HEK293 (cell line): ENCODE measurements around the gene NBDY.
"Not testable (repeated sequence)": the region's sequence is repeated elsewhere in the genome, so short reads cannot be mapped to it uniquely, and the experiment has no call there.

Experiments
- CTCF ChIA-PET: fragments of 350-600 bp; formaldehyde crosslinking; extraction: SDS; loops from one replicate; lab custom pipeline; 2021; ENCODE audit warnings: antibody characterized with exemption; lab: Yijun Ruan, JAX
- POLR2A ChIA-PET: fragments of 300-600 bp; formaldehyde crosslinking; extraction: SDS; loops from one replicate; lab custom pipeline; 2020; ENCODE audit warnings: antibody characterized with exemption, inconsistent platforms; lab: Yijun Ruan, JAX
- H3K27ac ChIP-seq: fragments of 200-500 bp; sonication (Bioruptor generic); 2 replicates; pipeline ENCODE4 v1.5.1; 2014; ENCODE audit warnings: low read depth, low read length, control low read depth, inconsistent platforms; ENCODE audit errors: extremely low read depth
- H3K36me3 ChIP-seq, 2 experiments: fragments of 200-500 bp in 1 of 2; sonication (Bioruptor generic) in 1 of 2; 1 replicate in 1 of 2; 2 replicates in 1 of 2; pipeline ENCODE4 v1.5.1; 2014 to 2017; ENCODE audit warnings: inconsistent platforms in 2 of 2, low read length in 2 of 2; ENCODE audit not compliant: control insufficient read depth in 2 of 2, insufficient read depth in 1 of 2
- H3K4me1 ChIP-seq: fragments of 200-500 bp; sonication (Bioruptor generic); 2 replicates; pipeline ENCODE4 v1.5.1; 2014; ENCODE audit warnings: mild to moderate bottlenecking, low read length, inconsistent platforms; ENCODE audit not compliant: control insufficient read depth, insufficient read depth
- H3K4me3 ChIP-seq: 2 replicates; pipeline ENCODE4 v1.5.1; 2011; ENCODE audit warnings: low read depth, mild to moderate bottlenecking, control low read depth, low read length, moderate library complexity
- H3K9me3 ChIP-seq: fragments of 200-500 bp; sonication (Bioruptor generic); 2 replicates; pipeline ENCODE4 v1.5.1; 2014; ENCODE audit warnings: low read depth, low read length, inconsistent platforms; ENCODE audit not compliant: control insufficient read depth, insufficient read depth
- KLF9 ChIP-seq: fragments of 450-650 bp; formaldehyde crosslinking; IDR thresholded peaks from 2 replicates; pipeline ENCODE4 v1.5.1; 2016; ENCODE audit warnings: missing biosample characterization, missing genetic modification characterization, low read depth
- PRDM1 ChIP-seq: fragments of 450-650 bp; formaldehyde crosslinking; IDR thresholded peaks from 2 replicates; pipeline ENCODE4; 2016; ENCODE audit warnings: missing biosample characterization, missing genetic modification characterization
- SP2 ChIP-seq: fragments of 450-650 bp; formaldehyde crosslinking; IDR thresholded peaks from 2 replicates; pipeline ENCODE4 v1.5.1; 2016; ENCODE audit warnings: missing biosample characterization, missing genetic modification characterization
- SP3 ChIP-seq: fragments of 450-650 bp; formaldehyde crosslinking; IDR thresholded peaks from 2 replicates; pipeline ENCODE4 v1.5.1; 2016; ENCODE audit warnings: missing biosample characterization, missing genetic modification characterization
- YY1 ChIP-seq: fragments of 450-650 bp; formaldehyde crosslinking; IDR thresholded peaks from 2 replicates; pipeline ENCODE4 v1.5.1; 2018; ENCODE audit warnings: missing biosample characterization, missing genetic modification characterization
- ZBTB7A ChIP-seq: fragments of 450-650 bp; formaldehyde crosslinking; IDR thresholded peaks from 2 replicates; pipeline ENCODE4 v1.5.1; 2016; ENCODE audit warnings: low read depth, missing biosample characterization, missing genetic modification characterization
- ZNF184 ChIP-seq: fragments of 450-650 bp; IDR thresholded peaks from 2 replicates; pipeline ENCODE4 v1.5.1; 2018; ENCODE audit warnings: missing biosample characterization, mild to moderate bottlenecking, missing genetic modification characterization
- ZNF19 ChIP-seq: fragments of 450-650 bp; formaldehyde crosslinking; IDR thresholded peaks from 2 replicates; pipeline ENCODE4; 2016; ENCODE audit warnings: missing biosample characterization, missing genetic modification characterization, low read depth
- ZNF202 ChIP-seq: fragments of 450-650 bp; formaldehyde crosslinking; IDR thresholded peaks from 2 replicates; pipeline ENCODE4 v1.5.1; 2016; ENCODE audit warnings: missing biosample characterization, missing genetic modification characterization, borderline replicate concordance
- ZNF555 ChIP-seq: fragments of 450-650 bp; formaldehyde crosslinking; conservative IDR thresholded peaks from 2 replicates; pipeline ENCODE4 v1.5.1; 2017; ENCODE audit warnings: missing biosample characterization, mild to moderate bottlenecking, missing genetic modification characterization, inconsistent platforms
- ZNF571 ChIP-seq: fragments of 450-650 bp; formaldehyde crosslinking; IDR thresholded peaks from 2 replicates; pipeline ENCODE4 v1.5.0; 2017; ENCODE audit warnings: missing biosample characterization, missing genetic modification characterization
- ZNF658 ChIP-seq: fragments of 450-650 bp; formaldehyde crosslinking; IDR thresholded peaks from 2 replicates; pipeline ENCODE4; 2016; ENCODE audit warnings: missing biosample characterization, missing genetic modification characterization
- ZNF830 ChIP-seq: fragments of 450-650 bp; IDR thresholded peaks from 2 replicates; pipeline ENCODE4 v1.5.0; 2018; ENCODE audit warnings: missing biosample characterization, missing genetic modification characterization, low read depth, mild to moderate bottlenecking, moderate library complexity
- ZSCAN23 ChIP-seq: fragments of 450-650 bp; formaldehyde crosslinking; IDR thresholded peaks from 2 replicates; pipeline ENCODE4 v1.5.1; 2016; ENCODE audit warnings: missing biosample characterization, missing genetic modification characterization
- TF ChIP-seq, protein P1 (sequence below): fragments of 450-650 bp; formaldehyde crosslinking; IDR thresholded peaks from 2 replicates; pipeline ENCODE4 v1.5.1; 2017; ENCODE audit warnings: missing biosample characterization, mild to moderate bottlenecking, missing genetic modification characterization, moderate library complexity
- TF ChIP-seq, protein P2 (sequence below): sonication (generic); formaldehyde crosslinking; IDR thresholded peaks from 2 replicates; pipeline ENCODE4 v1.8.1; 2022; ENCODE audit warnings: mild to moderate bottlenecking, moderate library complexity, missing genetic modification reagents
- TF ChIP-seq, protein P3 (sequence below): fragments of 450-650 bp; formaldehyde crosslinking; IDR thresholded peaks from 2 replicates; pipeline ENCODE4 v1.5.1; 2016; ENCODE audit warnings: missing biosample characterization, missing genetic modification characterization

The NBDY gene

DNA sequence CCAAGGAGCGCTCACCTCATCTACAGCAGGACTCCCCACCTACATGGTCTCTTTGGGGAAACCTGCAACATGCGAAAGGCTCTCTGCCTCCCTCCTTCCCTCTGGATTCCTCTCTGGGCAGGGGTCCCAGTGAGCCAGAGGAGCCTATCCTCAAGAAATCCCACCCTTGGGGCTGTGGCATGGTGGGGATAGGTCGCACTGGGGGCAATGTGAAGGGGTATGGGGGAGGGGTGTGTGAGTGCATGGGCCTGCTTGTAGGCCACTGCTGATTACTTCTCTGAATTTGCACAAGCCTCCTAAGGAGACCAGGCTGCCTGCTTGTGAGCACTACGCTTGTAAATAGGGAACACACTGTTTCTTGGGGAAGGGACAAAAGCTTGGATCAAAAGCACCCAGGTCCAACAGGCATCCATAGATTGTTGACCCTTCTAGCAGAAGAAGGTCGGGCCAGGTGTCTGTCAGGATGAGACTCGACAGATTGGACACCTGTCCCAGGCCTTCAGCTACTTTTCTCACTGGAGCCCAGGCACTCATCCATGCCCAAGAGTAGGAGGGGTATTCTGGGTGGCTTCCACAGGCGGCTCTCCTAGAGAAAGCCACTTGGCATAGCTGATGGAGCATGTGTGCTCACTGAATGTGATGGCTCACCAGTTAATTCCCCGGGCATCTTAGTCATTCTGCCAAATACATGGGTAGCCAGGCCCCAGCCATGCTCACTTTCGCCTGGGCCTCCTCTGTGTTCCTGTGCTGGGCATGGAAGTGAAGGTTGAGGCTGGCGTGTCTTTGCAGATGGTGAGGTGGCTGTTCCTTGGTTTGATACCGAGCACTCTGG lies 75.0 kb downstream of the NBDY start (continued):
- TF ChIP-seq, protein P1, sequence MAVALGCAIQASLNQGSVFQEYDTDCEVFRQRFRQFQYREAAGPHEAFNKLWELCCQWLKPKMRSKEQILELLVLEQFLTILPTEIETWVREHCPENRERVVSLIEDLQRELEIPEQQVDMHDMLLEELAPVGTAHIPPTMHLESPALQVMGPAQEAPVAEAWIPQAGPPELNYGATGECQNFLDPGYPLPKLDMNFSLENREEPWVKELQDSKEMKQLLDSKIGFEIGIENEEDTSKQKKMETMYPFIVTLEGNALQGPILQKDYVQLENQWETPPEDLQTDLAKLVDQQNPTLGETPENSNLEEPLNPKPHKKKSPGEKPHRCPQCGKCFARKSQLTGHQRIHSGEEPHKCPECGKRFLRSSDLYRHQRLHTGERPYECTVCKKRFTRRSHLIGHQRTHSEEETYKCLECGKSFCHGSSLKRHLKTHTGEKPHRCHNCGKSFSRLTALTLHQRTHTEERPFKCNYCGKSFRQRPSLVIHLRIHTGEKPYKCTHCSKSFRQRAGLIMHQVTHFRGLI = no peak
- no peak for TF ChIP-seq KLF9 (tag by site-specific recombination)
- TF ChIP-seq ZNF19 (tag by site-specific recombination) = no peak
- no peak for TF ChIP-seq PRDM1 (tag by site-specific recombination)
- TF ChIP-seq ZNF658 (tag by site-specific recombination) = no peak
- TF ChIP-seq ZNF202 (tag by site-specific recombination) = no peak
- TF ChIP-seq ZBTB7A = no peak
- TF ChIP-seq ZNF555 = no peak

DNA sequence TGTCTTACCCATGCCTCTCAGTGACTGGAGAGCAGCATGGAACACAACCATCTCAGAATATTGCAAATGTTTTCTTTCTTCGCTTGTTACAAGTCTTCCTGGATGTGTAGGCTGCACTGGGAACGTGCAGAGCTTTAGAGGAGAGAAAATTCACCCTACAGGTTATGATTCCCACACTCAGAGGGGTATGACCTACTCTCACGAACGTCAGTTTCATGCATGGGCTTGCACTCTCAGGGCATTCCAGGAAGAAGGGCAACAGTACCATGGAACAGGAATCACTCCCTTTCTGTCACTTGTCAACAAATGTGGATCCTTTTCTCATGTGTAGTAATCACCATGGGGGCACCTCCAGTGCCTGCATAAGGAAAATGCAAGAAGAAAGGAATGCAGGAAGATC lies 75.8 kb downstream of the NBDY start:
- no peak overlapping the region for H3K4me3 ChIP-seq
- no peak overlapping the region for H3K27ac ChIP-seq
- no peaks in the 10 kb centered on the region for H3K4me1 ChIP-seq
- POLR2A ChIA-PET = no interaction called here
- H3K36me3 ChIP-seq = no peaks in the 10 kb centered on the region; a peak in 1 of 3 replicates
- no peaks in the 10 kb centered on the region for H3K9me3 ChIP-seq
- TF ChIP-seq YY1 (tag by site-specific recombination) (no peak), ZNF830 (tag by site-specific recombination) (no peak), ZNF571 (no peak), SP3 (no peak)
- CTCF ChIA-PET = interaction anchor here (2.4 kb wide), 1 partner anchor 173 kb away, joined by 10 read pairs; no protein-coding TSS in a partner anchor

DNA sequence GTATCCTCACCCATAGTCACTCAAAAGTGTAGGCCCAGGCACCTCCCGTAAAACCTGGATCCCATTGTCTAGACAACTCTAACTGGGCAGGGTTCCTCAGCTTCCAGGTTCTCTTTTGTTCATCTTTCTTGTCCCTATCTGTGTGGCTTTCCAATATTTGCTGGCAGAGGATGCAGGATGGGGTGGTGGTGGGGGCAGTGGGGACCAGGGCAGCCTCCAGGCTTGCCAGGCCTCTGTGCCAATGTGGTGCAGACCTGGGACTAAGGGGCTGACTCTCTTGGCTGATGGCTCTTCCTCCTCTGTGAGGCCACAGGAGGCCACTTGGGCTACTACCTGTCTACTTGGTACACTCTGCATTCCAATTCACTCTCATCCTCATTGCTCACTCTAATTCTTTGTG lies 76.4 kb downstream of the NBDY start:
- CTCF ChIA-PET = no interaction called here
- Histone ChIP-seq H3K36me3 (no peaks in the 10 kb centered on the region; a peak in 1 of 3 replicates), H3K27ac (no peak overlapping the region), H3K9me3 (no peaks in the 10 kb centered on the region), H3K4me3 (no peak overlapping the region), H3K4me1 (no peaks in the 10 kb centered on the region)
- TF ChIP-seq, protein P2, sequence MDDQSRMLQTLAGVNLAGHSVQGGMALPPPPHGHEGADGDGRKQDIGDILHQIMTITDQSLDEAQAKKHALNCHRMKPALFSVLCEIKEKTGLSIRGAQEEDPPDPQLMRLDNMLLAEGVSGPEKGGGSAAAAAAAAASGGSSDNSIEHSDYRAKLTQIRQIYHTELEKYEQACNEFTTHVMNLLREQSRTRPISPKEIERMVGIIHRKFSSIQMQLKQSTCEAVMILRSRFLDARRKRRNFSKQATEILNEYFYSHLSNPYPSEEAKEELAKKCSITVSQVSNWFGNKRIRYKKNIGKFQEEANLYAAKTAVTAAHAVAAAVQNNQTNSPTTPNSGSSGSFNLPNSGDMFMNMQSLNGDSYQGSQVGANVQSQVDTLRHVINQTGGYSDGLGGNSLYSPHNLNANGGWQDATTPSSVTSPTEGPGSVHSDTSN (CRISPR knock-in tag) = no peak
- TF ChIP-seq SP3 = no peak
- TF ChIP-seq, protein P3, sequence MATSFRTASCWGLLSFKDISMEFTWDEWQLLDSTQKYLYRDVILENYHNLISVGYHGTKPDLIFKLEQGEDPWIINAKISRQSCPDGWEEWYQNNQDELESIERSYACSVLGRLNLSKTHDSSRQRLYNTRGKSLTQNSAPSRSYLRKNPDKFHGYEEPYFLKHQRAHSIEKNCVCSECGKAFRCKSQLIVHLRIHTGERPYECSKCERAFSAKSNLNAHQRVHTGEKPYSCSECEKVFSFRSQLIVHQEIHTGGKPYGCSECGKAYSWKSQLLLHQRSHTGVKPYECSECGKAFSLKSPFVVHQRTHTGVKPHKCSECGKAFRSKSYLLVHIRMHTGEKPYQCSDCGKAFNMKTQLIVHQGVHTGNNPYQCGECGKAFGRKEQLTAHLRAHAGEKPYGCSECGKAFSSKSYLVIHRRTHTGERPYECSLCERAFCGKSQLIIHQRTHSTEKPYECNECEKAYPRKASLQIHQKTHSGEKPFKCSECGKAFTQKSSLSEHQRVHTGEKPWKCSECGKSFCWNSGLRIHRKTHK = no peak
- no peak for TF ChIP-seq ZNF184
- TF ChIP-seq SP2 (tag by site-specific recombination) = no peak
- TF ChIP-seq ZSCAN23 (tag by site-specific recombination) = no peak
- POLR2A ChIA-PET = no interaction called here

DNA sequence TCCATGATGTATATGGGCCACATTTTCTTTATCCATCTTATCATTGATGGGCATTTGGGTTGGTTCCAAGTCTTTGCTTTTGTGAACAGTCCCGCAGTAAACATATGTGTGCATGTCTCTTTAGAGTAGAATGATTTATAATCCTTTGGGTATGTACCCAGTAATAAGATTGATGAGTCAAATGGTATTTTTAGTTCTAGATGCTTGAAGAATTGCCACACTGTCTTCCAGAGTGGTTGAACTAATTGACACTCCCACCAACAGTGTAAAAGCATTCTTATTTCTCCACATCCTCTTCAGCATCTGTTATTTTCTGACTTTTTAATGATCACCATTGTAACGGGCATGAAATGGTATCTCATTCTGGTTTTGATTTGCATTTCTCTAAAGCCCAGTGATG lies 77.1 kb downstream of the NBDY start:
- CTCF ChIA-PET, H3K4me1 ChIP-seq, H3K27ac ChIP-seq, H3K36me3 ChIP-seq, H3K4me3 ChIP-seq, H3K9me3 ChIP-seq, POLR2A ChIA-PET: not testable (repeated sequence)
